Renal cortical epithelial cell (primary cell): ENCODE data around the gene GRIK5. TPM values are rescaled to one million over a fixed set of nuclear protein-coding genes. Genes with fewer than 3 reads are reported as not detected.
A peak's percentile ranks its signal among the peaks of the same experiment; 100 is the strongest.
"Not testable (repeated sequence)": the region's sequence is repeated elsewhere in the genome, so short reads cannot be mapped to it uniquely, and the experiment has no call there.

Experiments used
- DNase-seq: peaks from one replicate; pipeline ENCODE4 v3.0.0-alpha.2; 2011; ENCODE audit warnings: low read depth
- total RNA-seq: library from RNA; depleted of rRNA; stranded (reverse); fragments of >200 nt; gene quantifications from 2 replicates; pipeline ENCODE4 v1.2.3, GENCODE V29; 2014

Gene GRIK5, protein sequence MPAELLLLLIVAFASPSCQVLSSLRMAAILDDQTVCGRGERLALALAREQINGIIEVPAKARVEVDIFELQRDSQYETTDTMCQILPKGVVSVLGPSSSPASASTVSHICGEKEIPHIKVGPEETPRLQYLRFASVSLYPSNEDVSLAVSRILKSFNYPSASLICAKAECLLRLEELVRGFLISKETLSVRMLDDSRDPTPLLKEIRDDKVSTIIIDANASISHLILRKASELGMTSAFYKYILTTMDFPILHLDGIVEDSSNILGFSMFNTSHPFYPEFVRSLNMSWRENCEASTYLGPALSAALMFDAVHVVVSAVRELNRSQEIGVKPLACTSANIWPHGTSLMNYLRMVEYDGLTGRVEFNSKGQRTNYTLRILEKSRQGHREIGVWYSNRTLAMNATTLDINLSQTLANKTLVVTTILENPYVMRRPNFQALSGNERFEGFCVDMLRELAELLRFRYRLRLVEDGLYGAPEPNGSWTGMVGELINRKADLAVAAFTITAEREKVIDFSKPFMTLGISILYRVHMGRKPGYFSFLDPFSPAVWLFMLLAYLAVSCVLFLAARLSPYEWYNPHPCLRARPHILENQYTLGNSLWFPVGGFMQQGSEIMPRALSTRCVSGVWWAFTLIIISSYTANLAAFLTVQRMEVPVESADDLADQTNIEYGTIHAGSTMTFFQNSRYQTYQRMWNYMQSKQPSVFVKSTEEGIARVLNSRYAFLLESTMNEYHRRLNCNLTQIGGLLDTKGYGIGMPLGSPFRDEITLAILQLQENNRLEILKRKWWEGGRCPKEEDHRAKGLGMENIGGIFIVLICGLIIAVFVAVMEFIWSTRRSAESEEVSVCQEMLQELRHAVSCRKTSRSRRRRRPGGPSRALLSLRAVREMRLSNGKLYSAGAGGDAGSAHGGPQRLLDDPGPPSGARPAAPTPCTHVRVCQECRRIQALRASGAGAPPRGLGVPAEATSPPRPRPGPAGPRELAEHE
- total RNA-seq: 1.2 and 27.0 TPM in 2 replicates

DNA sequence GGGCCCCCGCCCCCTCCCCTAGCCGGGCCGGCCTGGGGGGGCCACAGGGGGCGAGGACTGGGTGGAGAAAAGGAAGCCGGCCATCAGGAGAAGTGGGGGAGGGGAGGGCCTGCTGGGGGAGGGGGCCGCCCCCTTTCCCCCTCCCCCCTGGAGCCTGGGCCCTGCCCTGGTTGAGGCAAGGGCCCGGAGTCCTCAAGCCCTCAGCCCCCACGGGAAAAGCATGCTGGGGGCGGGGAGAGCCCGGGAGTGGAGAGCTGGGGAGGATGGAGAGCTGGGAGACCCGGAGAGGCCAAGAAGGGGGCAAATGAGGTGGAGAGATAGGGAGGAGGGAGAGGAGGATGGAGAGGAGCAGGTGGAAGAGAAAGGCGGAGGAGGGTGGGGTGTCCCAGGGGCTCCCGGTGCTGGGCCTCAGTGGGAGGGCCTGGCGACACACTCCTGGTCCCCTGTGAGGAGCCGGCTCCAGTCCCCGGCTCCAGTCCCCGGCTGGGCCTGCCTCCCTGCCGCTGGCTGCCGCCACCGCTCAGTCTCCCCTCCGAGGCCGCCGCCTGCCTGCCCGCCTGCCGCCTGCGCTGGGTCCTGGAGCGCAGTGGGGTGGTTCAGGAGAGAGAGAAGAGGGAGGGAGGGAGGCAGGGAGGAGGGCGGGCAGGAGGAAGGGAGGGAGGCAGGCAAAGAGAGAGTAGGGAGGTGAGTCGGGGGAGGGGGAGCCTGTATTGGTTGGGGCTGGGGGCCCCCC lies at the start of gene GRIK5:
GRIK5 (minus strand) TSS at position 588 of the 733 bp plus-strand sequence. CDS start 4,436 bp downstream, outside the sequence.
- DNase-seq: no peak

DNA sequence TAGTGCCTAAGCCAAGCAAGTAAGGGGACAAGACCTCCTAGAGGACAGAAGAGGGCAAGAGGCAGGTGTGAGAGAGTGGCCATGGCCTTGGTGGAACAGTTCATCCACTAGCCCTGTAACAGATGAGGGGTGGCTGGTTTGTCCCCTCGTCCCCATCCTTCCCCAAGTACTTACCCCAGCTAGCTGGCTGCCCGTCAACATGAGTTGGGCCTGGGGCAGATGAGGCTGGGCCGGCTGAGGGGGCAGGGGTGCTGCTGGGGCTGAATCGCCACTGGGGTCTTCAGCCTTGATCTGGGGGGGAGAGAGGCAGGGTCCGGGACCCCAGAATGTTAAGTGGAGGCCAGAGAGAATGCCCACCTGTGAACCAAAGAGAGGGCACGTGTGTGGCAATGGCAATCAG lies 47.1 kb upstream of the GRIK5 start:
- no peak for DNase-seq

DNA sequence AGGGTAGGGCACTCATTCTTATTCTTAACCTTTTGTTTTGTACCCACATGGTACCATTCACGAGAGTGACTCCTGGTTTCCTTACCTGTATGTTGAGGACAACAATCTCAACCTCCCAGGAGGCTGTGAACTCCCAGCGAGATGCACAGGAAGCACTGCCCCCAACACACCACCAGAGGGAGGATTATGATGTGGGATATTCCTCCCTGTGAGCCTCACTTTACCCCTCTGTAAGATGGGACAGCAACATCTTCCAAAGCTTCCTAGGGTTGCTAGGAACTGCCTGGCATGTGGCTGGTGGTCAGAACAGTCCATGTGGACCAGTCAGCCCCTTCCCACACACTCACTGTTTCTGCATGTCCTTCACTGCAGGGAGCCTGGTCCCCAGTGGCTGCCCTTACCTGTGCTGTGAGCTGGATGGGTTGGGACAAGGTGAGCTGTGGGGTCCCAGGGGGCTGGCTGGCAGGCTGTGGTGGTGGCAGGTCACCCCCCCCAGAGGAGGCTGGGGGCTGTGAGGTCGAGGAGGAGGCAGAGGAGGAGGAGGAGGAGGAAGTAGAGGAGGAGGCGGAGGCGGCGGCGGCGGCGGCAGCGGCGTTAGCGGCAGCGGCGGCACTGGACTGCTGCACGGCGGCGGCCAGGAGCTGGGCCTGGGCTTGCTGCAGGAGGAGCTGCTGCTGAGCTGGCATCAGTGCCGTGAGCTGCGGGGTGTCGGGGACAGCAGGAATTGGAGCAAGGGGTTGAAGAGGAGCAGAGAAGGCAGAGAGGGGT lies 46.5 kb upstream of the GRIK5 start:
- DNase-seq: no peak

DNA sequence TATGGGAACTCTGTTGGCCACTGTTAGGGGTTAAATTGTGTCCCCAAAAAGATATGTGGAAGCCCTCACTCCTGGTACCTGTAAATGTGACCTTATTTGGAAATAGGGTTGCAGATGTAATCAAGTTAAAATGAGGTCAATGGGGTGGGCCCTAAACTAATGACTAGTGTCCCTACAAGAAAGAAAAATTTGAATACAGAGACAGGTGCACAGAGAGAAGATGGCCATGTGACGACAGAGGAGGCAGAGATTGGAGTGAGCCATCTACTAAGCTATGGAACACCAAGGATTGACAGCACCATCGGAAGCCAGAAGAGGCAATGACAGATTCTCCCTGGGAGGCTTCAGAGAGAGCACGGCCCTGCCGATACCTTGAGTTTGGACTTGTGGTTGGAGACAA lies 45.7 kb upstream of the GRIK5 start:
- no peak for DNase-seq

DNA sequence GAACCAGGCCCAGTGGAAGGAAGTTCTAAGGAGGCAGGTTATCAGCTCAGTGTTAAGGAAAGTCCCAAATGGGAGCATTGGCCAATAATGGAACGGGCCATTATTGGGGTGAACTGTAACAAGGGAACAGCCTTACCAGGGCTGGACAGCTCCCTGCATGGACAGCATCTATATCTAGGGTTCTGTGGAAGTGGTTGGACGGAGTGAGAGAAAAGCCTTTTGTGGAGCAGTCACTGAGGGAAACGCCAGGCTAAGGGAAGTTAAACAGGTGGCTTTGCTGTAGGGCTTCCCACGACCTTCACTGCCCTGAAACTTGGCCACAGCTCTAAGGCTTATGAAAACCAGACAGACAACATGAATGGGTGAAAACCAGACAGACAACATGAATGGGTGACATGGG lies 45.2 kb upstream of the GRIK5 start:
- peak; percentile 16 for DNase-seq

DNA sequence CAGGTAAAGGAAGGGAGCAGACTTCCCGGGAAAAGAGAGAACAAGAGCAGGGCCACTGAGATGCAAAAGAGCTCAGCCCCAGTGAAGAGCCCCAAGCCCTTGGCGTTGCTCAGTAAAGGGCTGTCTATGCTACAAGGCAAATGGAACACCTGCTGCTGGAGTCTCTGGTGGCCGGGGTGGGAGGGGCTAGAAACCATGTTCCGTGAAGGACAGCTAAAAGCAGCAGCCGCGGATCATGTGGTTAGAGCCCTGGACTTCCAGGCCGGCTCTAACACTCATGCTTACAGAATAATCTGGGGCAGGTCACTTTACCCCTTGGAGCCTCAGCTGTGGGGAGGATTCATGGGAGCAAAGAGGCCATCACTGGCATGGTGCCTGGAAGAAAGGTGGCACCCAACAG lies 44.4 kb upstream of the GRIK5 start:
- DNase-seq: peak; percentile 51

DNA sequence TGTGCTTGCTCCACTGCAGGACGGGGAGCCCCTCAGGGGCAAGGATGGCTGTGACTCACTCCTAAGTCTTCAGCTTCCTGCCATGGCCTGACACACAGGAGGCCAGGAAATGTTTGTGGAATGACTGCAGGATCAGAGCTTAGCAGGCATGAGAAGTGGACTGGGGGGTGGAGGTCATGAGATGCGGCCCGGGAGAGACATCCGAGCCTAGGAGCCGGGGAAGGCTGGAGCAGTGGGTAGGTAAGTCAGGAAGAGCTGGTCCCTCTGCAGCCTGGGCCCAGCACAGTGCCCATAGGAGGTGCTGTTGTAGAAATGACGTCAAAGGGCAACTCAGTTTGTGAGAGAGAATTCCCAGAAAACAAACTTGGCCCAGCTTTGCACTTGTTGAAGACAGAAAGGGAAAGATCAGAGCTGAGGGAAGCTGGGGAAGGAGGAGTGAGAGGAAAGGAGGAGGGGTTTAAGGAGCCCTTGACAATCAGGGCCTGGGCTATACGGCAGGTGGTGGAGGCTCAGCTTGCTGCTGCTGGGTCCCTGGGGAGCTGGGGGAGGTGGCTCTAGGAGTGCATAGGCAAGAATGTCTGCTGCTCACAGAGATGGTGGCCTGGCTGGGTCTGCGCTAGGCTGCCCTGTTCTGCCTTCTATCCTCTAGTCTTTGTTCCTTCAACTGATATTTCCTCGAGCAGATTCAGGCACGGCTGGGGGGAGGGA lies 43.8 kb upstream of the GRIK5 start:
- peak; percentile 94 for DNase-seq

DNA sequence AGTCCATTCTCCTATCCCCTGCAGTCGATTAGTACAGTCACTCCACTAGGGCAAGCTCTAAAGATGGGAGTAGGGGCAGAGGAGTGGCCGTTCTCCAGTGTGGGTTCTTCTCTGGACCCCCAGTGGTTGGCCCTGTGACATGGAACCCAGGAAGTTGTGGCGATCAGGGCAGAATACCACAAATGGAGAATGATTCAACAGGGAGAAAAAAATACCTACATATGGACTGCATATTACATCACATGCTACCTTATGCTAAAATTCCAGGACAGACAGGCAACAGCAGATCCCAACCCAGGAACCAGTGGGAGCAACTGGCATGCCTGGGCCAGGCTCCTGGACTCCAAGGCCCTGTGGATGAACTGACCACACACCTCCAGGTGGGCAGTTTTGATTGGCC lies 41.8 kb upstream of the GRIK5 start:
- DNase-seq: peak; percentile 19

DNA sequence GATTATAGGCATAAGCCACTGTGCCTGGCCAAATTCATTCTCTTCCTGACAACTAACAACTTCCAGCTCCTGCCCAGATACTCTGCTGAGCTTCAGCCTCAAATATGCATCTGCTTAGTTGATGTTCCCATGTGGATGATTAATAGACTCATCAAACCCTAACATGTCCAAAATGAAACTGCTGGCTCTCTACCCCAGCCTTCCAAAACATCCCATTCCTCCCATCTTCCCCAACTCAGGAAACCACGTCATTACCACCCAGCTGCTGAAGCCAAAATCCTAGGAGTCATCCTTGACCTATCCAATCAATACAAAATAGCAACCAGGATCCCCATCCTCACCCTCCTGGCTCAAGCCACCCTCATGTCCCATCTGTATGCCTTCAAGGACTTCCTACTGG lies 41.4 kb upstream of the GRIK5 start:
- no peak for DNase-seq

DNA sequence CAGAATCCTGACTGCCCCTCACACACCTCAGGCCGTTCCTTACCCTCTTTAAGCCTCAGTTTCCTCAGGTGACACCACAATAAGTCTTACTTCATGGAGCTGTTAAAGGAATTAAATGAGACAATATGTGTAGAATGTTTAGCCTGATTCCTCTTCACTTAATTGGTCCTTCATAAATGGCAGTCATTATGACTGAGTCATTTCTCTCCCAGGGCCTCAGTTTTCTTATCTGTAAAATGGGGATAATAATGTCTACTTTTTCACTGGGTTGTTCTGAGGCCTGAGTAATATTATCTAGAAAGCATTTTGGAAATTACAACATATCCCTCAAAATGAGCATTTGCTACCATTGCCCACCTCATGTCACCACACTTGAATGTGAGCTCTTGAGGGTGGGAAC lies 40.7 kb upstream of the GRIK5 start:
- DNase-seq: no peak

DNA sequence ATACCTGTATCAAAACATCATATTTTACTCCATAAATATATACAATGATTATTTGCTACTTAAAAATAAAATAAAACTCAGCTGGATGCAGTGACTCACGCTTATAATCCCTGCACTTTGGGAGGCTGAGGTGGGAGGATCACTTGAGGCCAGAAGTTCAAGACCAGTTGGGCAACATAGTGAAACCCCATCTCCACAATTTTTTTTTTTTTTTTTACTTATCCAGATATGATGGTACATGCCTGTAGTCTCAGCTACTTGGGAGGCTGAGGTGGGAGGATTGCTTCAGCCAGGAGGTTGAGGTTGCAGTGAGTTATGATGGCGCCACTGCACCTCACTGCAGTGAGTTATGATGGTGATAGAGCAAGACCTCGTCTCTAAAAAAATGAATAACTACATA lies 39.9 kb upstream of the GRIK5 start:
- DNase-seq: no peak

DNA sequence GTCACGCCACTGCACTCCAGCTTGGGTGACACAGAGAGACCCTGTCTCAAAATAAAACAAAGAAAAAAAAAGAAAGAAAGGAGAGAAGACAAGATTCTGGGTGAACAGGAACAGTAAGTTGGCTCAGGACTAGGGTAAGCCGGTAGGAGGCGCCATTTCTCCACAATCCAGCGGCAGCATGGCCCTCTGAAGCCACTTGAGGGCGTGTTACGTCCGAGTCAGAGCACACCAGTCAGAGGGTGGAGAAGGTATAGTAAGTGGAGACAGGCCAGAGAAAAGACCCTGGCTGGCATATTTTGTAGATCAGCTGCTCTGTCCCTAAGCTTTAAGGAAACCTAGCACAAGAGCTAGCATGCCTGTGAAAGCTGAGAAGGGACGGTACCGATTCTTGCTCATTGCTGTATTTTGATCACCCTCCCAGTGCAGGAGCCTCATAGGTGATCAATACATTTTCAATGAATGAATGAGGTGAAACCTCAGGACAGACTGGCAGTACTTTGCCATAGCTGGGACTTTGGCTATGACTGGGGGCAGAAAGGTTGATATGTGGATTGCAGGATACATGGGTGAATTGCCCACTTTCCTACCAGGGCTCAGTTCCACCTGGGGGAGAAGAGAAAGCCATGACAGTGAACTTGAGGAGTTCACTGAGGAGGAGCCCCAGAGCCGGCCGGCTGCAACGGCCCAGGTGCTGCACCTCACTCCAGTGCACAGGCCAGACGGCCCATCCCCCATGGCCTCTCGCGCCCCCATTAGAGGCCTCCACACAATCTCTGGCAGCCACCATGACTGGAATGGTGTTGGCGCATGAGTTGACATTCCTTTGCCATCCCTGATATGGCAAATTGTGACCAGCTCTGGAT lies 38.8 kb upstream of the GRIK5 start:
- peak; percentile 76 for DNase-seq

DNA sequence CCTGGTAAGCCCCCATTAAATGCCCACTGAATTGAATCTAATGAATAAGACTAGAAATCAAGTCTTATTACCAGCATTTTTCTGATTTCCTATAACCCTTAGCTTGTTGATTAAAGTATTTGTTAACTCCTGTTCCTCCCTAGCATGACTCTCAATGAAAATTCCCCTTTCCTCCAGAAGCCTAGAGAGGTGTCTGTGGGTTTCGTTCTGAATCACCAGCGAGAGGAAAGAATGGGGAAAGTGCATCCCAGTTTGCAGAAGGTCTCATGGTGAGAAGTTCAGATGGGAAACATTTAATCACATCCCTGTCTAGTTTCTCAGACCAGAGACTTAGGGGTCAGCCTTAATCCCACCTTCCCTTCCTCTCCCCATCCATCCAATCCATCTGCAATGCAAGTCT lies 35.4 kb upstream of the GRIK5 start:
- no peak for DNase-seq

DNA sequence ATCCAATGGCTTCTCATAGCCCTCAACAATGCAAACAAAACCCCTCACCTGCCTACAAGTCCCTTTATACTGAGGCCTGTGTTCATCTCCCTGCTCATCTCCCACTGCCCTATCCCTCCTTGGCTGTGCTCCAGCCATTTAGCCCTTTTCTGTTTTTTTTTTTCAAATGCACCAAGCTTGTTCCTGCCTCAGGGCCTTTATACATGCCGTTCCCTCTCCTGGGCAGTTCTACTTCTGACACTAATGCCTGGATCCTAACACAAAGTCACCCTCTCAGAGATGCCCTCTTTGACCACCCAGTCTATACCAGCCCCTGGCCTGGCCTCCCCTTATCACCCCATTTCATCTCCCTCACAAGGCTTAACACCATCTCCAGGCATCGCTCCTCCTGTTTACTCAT lies 32.9 kb upstream of the GRIK5 start:
- DNase-seq: no peak

DNA sequence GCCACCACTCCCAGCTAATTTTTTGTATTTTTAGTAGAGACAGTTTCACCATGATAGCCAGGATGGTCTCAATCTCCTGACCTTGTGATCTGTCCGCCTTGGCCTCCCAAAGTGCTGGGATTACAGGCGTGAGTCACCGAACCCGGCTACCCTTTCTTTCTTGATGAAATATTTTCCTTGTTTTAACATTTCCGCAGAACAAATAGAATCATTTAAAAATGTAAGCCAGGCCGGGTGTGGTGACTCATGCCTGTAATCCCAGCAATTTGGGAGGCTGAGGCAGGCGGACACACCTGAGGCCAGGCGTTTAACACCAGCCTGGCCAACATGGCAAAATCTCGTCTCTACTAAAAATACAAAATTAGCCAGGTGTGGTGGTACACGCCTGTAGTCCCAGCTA lies 30.2 kb upstream of the GRIK5 start:
- not testable (repeated sequence) for DNase-seq

DNA sequence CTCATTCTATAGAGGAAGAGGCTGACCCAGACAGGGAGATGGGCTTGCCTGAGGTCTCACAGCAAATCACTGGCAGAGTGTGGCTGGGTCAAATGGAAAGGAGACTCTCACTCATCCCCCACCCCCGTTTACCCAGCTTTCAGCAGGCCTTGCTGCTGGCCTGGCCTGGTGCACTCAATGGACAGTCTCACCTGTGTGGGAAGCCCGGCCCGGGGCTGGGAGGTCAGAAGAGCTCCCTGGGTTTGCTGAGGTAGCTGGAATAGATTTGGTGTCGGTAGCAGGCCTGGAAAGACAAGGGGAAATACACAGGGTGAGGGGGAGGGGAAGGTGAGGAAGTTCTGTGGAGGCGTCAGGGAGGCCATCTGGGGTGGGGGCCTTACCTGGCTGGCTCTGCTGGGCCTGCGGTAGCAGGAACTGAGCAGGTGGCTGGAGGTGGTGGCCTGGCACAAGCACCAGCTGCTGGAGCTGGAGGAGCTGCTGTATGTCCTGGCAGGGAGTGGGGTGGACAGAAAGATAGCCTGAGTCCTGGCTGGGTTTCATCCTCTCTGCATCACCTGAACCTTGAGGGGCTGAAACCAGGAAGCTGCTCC lies 29.4 kb upstream of the GRIK5 start:
- DNase-seq: no peak

DNA sequence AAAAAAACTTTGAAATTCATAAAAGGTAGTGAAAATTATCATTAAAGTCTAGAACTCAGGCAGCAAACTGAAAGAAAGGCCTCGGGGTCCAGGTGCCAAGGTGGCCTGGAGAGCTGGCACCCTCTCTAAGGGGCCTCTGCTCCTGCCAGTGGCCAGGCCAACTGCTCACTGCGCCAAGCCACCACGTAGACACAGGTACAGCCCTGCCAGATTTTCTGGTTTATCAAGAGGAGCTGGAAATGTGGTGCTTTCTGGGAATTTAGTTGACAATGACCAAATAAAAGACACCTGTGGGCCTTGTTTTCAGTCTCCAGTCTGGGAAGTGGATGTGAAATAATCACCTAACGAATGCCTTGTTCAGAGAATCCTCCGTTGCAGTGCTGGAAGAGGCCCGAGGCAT lies 28.8 kb upstream of the GRIK5 start:
- no peak for DNase-seq

DNA sequence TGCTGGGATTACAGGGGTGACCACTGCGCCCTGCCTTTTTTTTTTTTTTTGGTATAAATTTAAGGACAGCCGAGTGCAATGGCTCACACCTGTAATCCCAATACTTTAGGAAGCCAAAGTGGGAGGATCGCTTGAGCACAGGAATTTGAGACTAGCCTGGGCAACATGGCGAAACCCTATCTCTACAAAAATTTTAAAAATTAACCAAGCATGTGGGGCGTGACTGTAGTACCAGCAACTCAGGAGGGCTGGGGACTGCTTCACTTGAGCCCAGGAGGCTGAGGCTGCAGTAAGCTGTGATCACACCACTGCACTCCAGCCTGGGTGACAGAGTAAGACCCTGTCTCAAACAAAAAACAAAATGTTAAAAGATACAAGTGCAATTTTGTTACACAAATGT lies 27.5 kb upstream of the GRIK5 start:
- DNase-seq: no peak

DNA sequence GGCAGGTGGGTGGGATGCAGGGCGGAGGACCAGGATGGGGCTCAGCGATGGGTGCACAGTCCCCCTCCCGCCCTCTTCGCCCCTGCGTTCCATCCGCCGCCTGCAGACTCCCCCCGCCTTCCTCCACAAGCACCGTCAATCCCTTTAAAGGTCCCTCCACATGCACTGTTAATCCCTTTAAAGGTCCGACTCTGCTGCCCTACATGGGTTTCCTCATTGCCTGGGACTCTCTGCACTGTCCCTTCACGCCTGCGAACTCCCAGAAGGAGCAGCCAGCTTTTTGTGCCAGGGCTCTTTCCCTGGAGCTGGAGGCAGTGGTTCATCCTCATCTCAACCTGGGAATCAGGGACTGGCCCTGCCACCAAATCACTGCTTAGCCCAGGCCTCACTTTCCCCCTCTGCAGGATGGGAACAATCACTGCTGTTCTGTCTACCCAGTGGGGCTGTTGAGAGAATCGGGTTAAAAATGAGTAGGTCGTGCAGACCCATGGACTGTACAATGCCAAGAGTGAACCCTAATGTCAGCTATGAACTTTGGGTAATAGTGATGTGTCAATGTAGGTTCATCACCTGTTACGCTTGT lies 26.3 kb upstream of the GRIK5 start:
- DNase-seq: no peak
